Right atrium auricular region (tissue), 2 donors: ENCODE measurements around the gene PODXL2. TPM values are rescaled to one million over a fixed set of nuclear protein-coding genes. Genes with fewer than 3 reads are reported as not detected.
A peak's percentile ranks its signal among the peaks of the same experiment; 100 is the strongest.

ENCODE experiments used
- DNase-seq: peaks from one replicate; pipeline ENCODE4 v3.0.0-alpha.2; 2019; ENCODE audit warnings: low spot score
- H3K27ac ChIP-seq, 2 donors: fragments of 200-600 bp; sonication (generic); 1 replicate in 1 of 2; 2 replicates in 1 of 2; pipeline ENCODE4 v1.5.1; 2016 to 2019
- H3K27me3 ChIP-seq, 2 donors: fragments of 200-600 bp; sonication (generic); one replicate each; pipeline versions ENCODE4 v1.5.1 to v1.6.0; 2017 to 2019
- H3K36me3 ChIP-seq: fragments of 200-600 bp; sonication (generic); one replicate; pipeline ENCODE4 v1.5.1; 2016
- H3K4me1 ChIP-seq, 2 donors: fragments of 200-600 bp; sonication (generic); one replicate each; pipeline versions ENCODE4 v1.5.1 to v1.6.0; 2017 to 2019
- H3K4me3 ChIP-seq, 2 donors: fragments of 200-600 bp; sonication (generic); 1 replicate in 1 of 2; 2 replicates in 1 of 2; pipeline ENCODE4 v1.5.1; 2017 to 2019; ENCODE audit warnings: mild to moderate bottlenecking in 1 of 2, moderate library complexity in 1 of 2
- H3K9me3 ChIP-seq, 2 donors: fragments of 200-600 bp; sonication (generic); one replicate each; pipeline ENCODE4 v1.5.1; 2019
- total RNA-seq, 2 donors: library from RNA; depleted of rRNA; stranded (reverse); fragments of >200 nt; gene quantifications; one replicate each; pipeline ENCODE4 v1.1.0, GENCODE V29; 2016
- TF ChIP-seq, protein P1 (sequence below), 2 donors: fragments of 200-600 bp; sonication (generic); IDR thresholded peaks; one replicate each; pipeline ENCODE4 v1.5.1; 2019; ENCODE audit warnings: antibody characterized with exemption in 2 of 2

PODXL2 gene
- total RNA-seq, 2 donors from 2014 or later: 1.9 to 2.9 TPM

DNA sequence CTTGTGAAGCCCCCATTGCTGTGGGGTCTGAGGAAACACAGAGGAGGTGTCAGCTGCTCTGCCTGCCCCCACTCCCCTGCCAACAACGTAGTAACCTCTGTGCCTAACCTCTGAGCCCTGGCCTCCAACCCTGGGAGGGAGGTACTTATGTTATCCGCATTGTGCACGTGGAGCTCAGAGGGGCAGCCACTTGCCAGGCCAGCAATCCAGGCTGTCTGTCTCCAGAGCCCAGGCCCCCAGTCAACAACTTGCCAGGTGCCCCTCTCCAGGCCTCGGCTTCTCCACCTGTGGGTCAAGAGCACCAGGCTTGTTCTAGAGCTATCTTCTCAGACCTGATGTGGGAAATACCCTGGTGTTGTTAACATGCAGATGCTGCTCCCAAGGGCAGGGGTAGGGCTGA lies 41.1 kb upstream of the PODXL2 start:
- no peak overlapping the region for H3K27ac ChIP-seq
- DNase-seq: no peak
- TF ChIP-seq, protein P1, sequence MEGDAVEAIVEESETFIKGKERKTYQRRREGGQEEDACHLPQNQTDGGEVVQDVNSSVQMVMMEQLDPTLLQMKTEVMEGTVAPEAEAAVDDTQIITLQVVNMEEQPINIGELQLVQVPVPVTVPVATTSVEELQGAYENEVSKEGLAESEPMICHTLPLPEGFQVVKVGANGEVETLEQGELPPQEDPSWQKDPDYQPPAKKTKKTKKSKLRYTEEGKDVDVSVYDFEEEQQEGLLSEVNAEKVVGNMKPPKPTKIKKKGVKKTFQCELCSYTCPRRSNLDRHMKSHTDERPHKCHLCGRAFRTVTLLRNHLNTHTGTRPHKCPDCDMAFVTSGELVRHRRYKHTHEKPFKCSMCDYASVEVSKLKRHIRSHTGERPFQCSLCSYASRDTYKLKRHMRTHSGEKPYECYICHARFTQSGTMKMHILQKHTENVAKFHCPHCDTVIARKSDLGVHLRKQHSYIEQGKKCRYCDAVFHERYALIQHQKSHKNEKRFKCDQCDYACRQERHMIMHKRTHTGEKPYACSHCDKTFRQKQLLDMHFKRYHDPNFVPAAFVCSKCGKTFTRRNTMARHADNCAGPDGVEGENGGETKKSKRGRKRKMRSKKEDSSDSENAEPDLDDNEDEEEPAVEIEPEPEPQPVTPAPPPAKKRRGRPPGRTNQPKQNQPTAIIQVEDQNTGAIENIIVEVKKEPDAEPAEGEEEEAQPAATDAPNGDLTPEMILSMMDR (IDR thresholded peaks at IDR 0.05): no peak
- H3K4me1 ChIP-seq: peaks cover 0 to 57% of the 10 kb centered on the region in 2 donors
- H3K9me3 ChIP-seq: no peaks in the 10 kb centered on the region
- H3K36me3 ChIP-seq: no peaks in the 10 kb centered on the region
- H3K4me3 ChIP-seq: no peak overlapping the region
- no peaks in the 10 kb centered on the region for H3K27me3 ChIP-seq

- Histone ChIP-seq H3K27me3 (no peaks in the 10 kb centered on the region), H3K9me3 (no peaks in the 10 kb centered on the region), H3K27ac (peak overlapping the region; percentile 90 to 94), H3K4me3 (peak overlapping the region; percentile 91 to 94), H3K36me3 (no peaks in the 10 kb centered on the region), H3K4me1 (peaks cover 0 to 57% of the 10 kb centered on the region in 2 donors)
- TF ChIP-seq, protein P1 (IDR thresholded peaks at IDR 0.05): no peak
- DNase-seq: no peak
Measured at GRCh38 chr3:127588806-127589577, 40.0 kb upstream of the PODXL2 start.

DNA sequence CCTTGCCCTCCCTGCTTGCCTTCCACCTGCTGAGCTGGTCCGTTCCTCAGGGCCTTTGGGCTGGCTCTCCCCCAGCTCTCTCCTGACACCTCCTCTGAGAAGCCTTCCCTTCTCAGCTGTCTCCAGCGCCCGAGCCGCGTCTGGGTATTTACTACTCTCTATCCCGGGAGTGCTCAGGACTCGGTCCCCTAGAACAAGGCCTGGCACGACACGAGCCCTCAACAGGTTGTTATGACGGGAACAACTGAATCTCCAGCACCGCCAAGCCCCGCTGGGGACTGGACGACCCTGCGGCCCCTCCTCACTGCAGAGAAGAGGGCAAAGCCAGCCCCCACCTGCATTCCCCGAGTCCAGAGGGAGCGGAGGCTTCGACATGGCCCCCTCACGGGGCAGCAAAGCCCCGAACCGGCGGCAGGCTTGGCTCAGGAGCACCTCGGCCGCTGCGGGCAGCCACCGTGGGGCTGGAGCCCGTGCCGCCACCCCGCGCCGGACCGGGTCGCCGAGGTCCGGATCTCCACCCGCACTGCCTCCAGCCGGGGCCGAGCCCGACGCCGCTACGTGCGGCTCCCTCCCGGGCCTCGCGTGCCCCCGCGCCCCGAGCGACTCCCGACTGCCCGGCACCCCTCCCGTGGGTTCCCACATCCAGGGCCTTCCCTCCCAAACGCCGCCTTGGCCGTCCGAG lies 39.2 kb upstream of the PODXL2 start:
- Histone ChIP-seq H3K4me3 (peak overlapping the region; percentile 91 to 94), H3K36me3 (no peaks in the 10 kb centered on the region), H3K27me3 (no peaks in the 10 kb centered on the region), H3K4me1 (peaks cover 0 to 53% of the 10 kb centered on the region in 2 donors), H3K27ac (peak overlapping the region; percentile 90 to 94), H3K9me3 (no peaks in the 10 kb centered on the region)
- no peak for DNase-seq
- TF ChIP-seq, protein P1 (IDR thresholded peaks at IDR 0.05): no peak

DNA sequence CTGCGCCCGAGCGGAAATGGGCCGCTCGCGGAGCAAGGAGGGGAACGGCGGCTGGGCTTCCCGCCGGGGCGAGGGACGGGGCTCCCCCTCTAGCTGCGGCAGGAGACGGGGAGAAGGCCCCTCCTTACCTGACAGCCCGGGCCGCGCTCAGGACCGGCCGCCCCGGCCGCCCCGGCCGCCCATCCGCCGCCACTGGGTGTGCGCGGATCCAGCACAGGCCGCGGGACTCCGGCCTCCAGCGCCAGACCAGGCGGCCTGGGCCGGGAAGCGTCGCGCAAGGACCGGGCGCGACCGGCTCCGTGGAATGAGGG lies 38.7 kb upstream of the PODXL2 start:
- no peak for DNase-seq
- Histone ChIP-seq H3K9me3 (no peaks in the 10 kb centered on the region), H3K4me1 (peaks cover 0 to 48% of the 10 kb centered on the region in 2 donors), H3K4me3 (peak overlapping the region; percentile 91 to 94), H3K27me3 (no peaks in the 10 kb centered on the region), H3K27ac (peak overlapping the region; percentile 90 to 94), H3K36me3 (no peaks in the 10 kb centered on the region)
- TF ChIP-seq, protein P1 (IDR thresholded peaks at IDR 0.05): no peak

- Histone ChIP-seq H3K36me3 (no peaks in the 10 kb centered on the region), H3K27me3 (no peaks in the 10 kb centered on the region), H3K4me3 (peak within 1 kb of the TSS; percentile 91 to 94), H3K27ac (peak within 1 kb of the TSS; percentile 90 to 94), H3K4me1 (peaks cover 0 to 42% of the 10 kb centered on the region in 2 donors), H3K9me3 (no peaks in the 10 kb centered on the region)
- TF ChIP-seq, protein P1 (IDR thresholded peaks at IDR 0.05): peak in 1 of 2 donors; percentile 43
- peak; percentile 95 for DNase-seq
Measured at GRCh38 chr3:127590593-127591465, 38.2 kb upstream of the PODXL2 start, which contains the start of gene TPRA1. Gene TPRA1, minus strand, starts transcription at chr3:127590733. Its CDS starts 10,587 bp downstream, at chr3:127580146.
